Middle frontal gyrus (tissue), 1 donor: Measurements from ENCODE around the gene DPP4.

Source experiments
- DNase-seq: peaks from one replicate; pipeline ENCODE4 v3.0.0-alpha.2; 2015; ENCODE audit warnings: low spot score; ENCODE audit errors: extremely low spot score

Gene DPP4

GRCh38 chr2:162085090-162085891 is 11.3 kb upstream of the DPP4 start:
- DNase-seq, result no peak

GRCh38 chr2:162084536-162084935 is 10.5 kb upstream of the DPP4 start:
- no peak for DNase-seq

- no peak for DNase-seq
Observed at GRCh38 chr2:162082681-162083080, 8.7 kb upstream of the DPP4 start.

- no peak for DNase-seq
Observed at GRCh38 chr2:162082036-162082435, 8.0 kb upstream of the DPP4 start.

- no peak for DNase-seq
Observed at GRCh38 chr2:162079514-162079913, 5.5 kb upstream of the DPP4 start.

- DNase-seq, result no peak
Observed at GRCh38 chr2:162075689-162076132, 1.7 kb upstream of the DPP4 start.

GRCh38 chr2:162074928-162075688 is 1.1 kb upstream of the DPP4 start:
- no peak for DNase-seq

GRCh38 chr2:162074632-162074895 is 549 bp upstream of the DPP4 start:
- DNase-seq, result no peak

- no peak for DNase-seq
Observed at GRCh38 chr2:162072976-162073887, 783 bp downstream of the DPP4 start.

- DNase-seq, result no peak
Observed at GRCh38 chr2:162072181-162072702, 1.8 kb downstream of the DPP4 start.

GRCh38 chr2:162071001-162071400 is 3.0 kb downstream of the DPP4 start:
- DNase-seq, result no peak

GRCh38 chr2:162070228-162070936 is 3.6 kb downstream of the DPP4 start:
- no peak for DNase-seq

GRCh38 chr2:162069267-162069903 is 4.6 kb downstream of the DPP4 start:
- no peak for DNase-seq

GRCh38 chr2:162067596-162067995 is 6.4 kb downstream of the DPP4 start:
- DNase-seq, result no peak

GRCh38 chr2:162065767-162066166 is 8.2 kb downstream of the DPP4 start:
- DNase-seq, result no peak

- no peak for DNase-seq
Observed at GRCh38 chr2:162063899-162064298, 10.1 kb downstream of the DPP4 start.

- DNase-seq, result no peak
Observed at GRCh38 chr2:162063281-162063680, 10.7 kb downstream of the DPP4 start.

GRCh38 chr2:162062559-162062958 is 11.5 kb downstream of the DPP4 start:
- no peak for DNase-seq

GRCh38 chr2:162061021-162061420 is 13.0 kb downstream of the DPP4 start:
- no peak for DNase-seq

GRCh38 chr2:162060532-162060931 is 13.5 kb downstream of the DPP4 start:
- no peak for DNase-seq
